ENCODE data around the gene SOWAHA.

The SOWAHA gene

GRCh38 chr5:132814503-132815294, 1.6 kb downstream of the SOWAHA start:
- no peaks in the 10 kb centered on the region for H3K36me3 ChIP-seq (ENCODE audit: control insufficient read depth, insufficient read depth, low read length)
- H3K9ac ChIP-seq (ENCODE audit: low read length) = peak overlapping the region; percentile 65
- peaks cover 6% of the 10 kb centered on the region for H3K27me3 ChIP-seq (ENCODE audit: control insufficient read depth, insufficient read depth, low read length)
- H3K4me3 ChIP-seq (ENCODE audit: low read length) = no peak overlapping the region
- H3K9me3 ChIP-seq (ENCODE audit: control insufficient read depth, low read length) = no peaks in the 10 kb centered on the region
- peaks cover 2% of the 10 kb centered on the region for H3K4me1 ChIP-seq (ENCODE audit: control insufficient read depth, insufficient read depth, low read length)

- peaks cover 7% of the 10 kb centered on the region for H3K4me1 ChIP-seq (ENCODE audit: control insufficient read depth, insufficient read depth, low read length)
- H3K9ac ChIP-seq (ENCODE audit: low read length) = no peak overlapping the region
- peaks cover 6% of the 10 kb centered on the region for H3K27me3 ChIP-seq (ENCODE audit: control insufficient read depth, insufficient read depth, low read length)
- no peaks in the 10 kb centered on the region for H3K36me3 ChIP-seq (ENCODE audit: control insufficient read depth, insufficient read depth, low read length)
- no peak overlapping the region for H3K4me3 ChIP-seq (ENCODE audit: low read length)
- no peaks in the 10 kb centered on the region for H3K9me3 ChIP-seq (ENCODE audit: control insufficient read depth, low read length)
These were observed 2.4 kb downstream of the SOWAHA start for GRCh38 chr5:132815454-132815853.

GRCh38 chr5:132816083-132816482, 3.0 kb downstream of the SOWAHA start:
- Histone ChIP-seq H3K9me3 (ENCODE audit: control insufficient read depth, low read length) (no peaks in the 10 kb centered on the region), H3K4me3 (ENCODE audit: low read length) (no peak overlapping the region), H3K9ac (ENCODE audit: low read length) (no peak overlapping the region), H3K36me3 (ENCODE audit: control insufficient read depth, insufficient read depth, low read length) (no peaks in the 10 kb centered on the region), H3K27me3 (ENCODE audit: control insufficient read depth, insufficient read depth, low read length) (peaks cover 6% of the 10 kb centered on the region), H3K4me1 (ENCODE audit: control insufficient read depth, insufficient read depth, low read length) (peaks cover 7% of the 10 kb centered on the region)

GRCh38 chr5:132816554-132816953, 3.5 kb downstream of the SOWAHA start:
- Histone ChIP-seq H3K4me3 (ENCODE audit: low read length) (no peak overlapping the region), H3K27me3 (ENCODE audit: control insufficient read depth, insufficient read depth, low read length) (peaks cover 6% of the 10 kb centered on the region), H3K9me3 (ENCODE audit: control insufficient read depth, low read length) (no peaks in the 10 kb centered on the region), H3K9ac (ENCODE audit: low read length) (no peak overlapping the region), H3K4me1 (ENCODE audit: control insufficient read depth, insufficient read depth, low read length) (peaks cover 7% of the 10 kb centered on the region), H3K36me3 (ENCODE audit: control insufficient read depth, insufficient read depth, low read length) (no peaks in the 10 kb centered on the region)

- peaks cover 6% of the 10 kb centered on the region for H3K27me3 ChIP-seq (ENCODE audit: control insufficient read depth, insufficient read depth, low read length)
These were observed 3.9 kb downstream of the SOWAHA start for GRCh38 chr5:132817011-132817410.

GRCh38 chr5:132819468-132819867, 6.4 kb downstream of the SOWAHA start:
- Histone ChIP-seq H3K9me3 (ENCODE audit: control insufficient read depth, low read length) (no peaks in the 10 kb centered on the region), H3K4me3 (ENCODE audit: low read length) (no peak overlapping the region), H3K27me3 (ENCODE audit: control insufficient read depth, insufficient read depth, low read length) (peaks cover 8% of the 10 kb centered on the region), H3K9ac (ENCODE audit: low read length) (no peak overlapping the region), H3K4me1 (ENCODE audit: control insufficient read depth, insufficient read depth, low read length) (peaks cover 16% of the 10 kb centered on the region), H3K36me3 (ENCODE audit: control insufficient read depth, insufficient read depth, low read length) (no peaks in the 10 kb centered on the region)

More at GRCh38 chr5:132817011-132817410, 3.9 kb downstream of the SOWAHA start:
- Histone ChIP-seq H3K9me3 (ENCODE audit: control insufficient read depth, low read length) (no peaks in the 10 kb centered on the region), H3K4me1 (ENCODE audit: control insufficient read depth, insufficient read depth, low read length) (peaks cover 7% of the 10 kb centered on the region), H3K4me3 (ENCODE audit: low read length) (no peak overlapping the region), H3K9ac (ENCODE audit: low read length) (no peak overlapping the region), H3K36me3 (ENCODE audit: control insufficient read depth, insufficient read depth, low read length) (no peaks in the 10 kb centered on the region)

- peaks cover 16% of the 10 kb centered on the region for H3K4me1 ChIP-seq (ENCODE audit: control insufficient read depth, insufficient read depth, low read length)
- H3K27me3 ChIP-seq (ENCODE audit: control insufficient read depth, insufficient read depth, low read length) = peaks cover 6% of the 10 kb centered on the region
- no peak overlapping the region for H3K9ac ChIP-seq (ENCODE audit: low read length)
- no peak overlapping the region for H3K4me3 ChIP-seq (ENCODE audit: low read length)
- H3K9me3 ChIP-seq (ENCODE audit: control insufficient read depth, low read length) = no peaks in the 10 kb centered on the region
- H3K36me3 ChIP-seq (ENCODE audit: control insufficient read depth, insufficient read depth, low read length) = no peaks in the 10 kb centered on the region
These were observed 7.2 kb downstream of the SOWAHA start for GRCh38 chr5:132820162-132820754.

- H3K9me3 ChIP-seq (ENCODE audit: control insufficient read depth, low read length) = no peaks in the 10 kb centered on the region
- no peak overlapping the region for H3K9ac ChIP-seq (ENCODE audit: low read length)
- H3K4me3 ChIP-seq (ENCODE audit: low read length) = no peak overlapping the region
- H3K27me3 ChIP-seq (ENCODE audit: control insufficient read depth, insufficient read depth, low read length) = peaks cover 6% of the 10 kb centered on the region
- no peaks in the 10 kb centered on the region for H3K36me3 ChIP-seq (ENCODE audit: control insufficient read depth, insufficient read depth, low read length)
- peaks cover 16% of the 10 kb centered on the region for H3K4me1 ChIP-seq (ENCODE audit: control insufficient read depth, insufficient read depth, low read length)
These were observed 8.2 kb downstream of the SOWAHA start for GRCh38 chr5:132821350-132821749.

- Histone ChIP-seq H3K4me3 (ENCODE audit: low read length) (no peak overlapping the region), H3K4me1 (ENCODE audit: control insufficient read depth, insufficient read depth, low read length) (peaks cover 16% of the 10 kb centered on the region), H3K27me3 (ENCODE audit: control insufficient read depth, insufficient read depth, low read length) (peaks cover 6% of the 10 kb centered on the region), H3K9me3 (ENCODE audit: control insufficient read depth, low read length) (no peaks in the 10 kb centered on the region), H3K9ac (ENCODE audit: low read length) (no peak overlapping the region), H3K36me3 (ENCODE audit: control insufficient read depth, insufficient read depth, low read length) (no peaks in the 10 kb centered on the region)
These were observed 8.7 kb downstream of the SOWAHA start for GRCh38 chr5:132821791-132822190.

- Histone ChIP-seq H3K4me1 (ENCODE audit: control insufficient read depth, insufficient read depth, low read length) (peaks cover 16% of the 10 kb centered on the region), H3K9me3 (ENCODE audit: control insufficient read depth, low read length) (no peaks in the 10 kb centered on the region), H3K27me3 (ENCODE audit: control insufficient read depth, insufficient read depth, low read length) (peaks cover 6% of the 10 kb centered on the region), H3K9ac (ENCODE audit: low read length) (no peak overlapping the region), H3K36me3 (ENCODE audit: control insufficient read depth, insufficient read depth, low read length) (no peaks in the 10 kb centered on the region), H3K4me3 (ENCODE audit: low read length) (no peak overlapping the region)
These were observed 9.8 kb downstream of the SOWAHA start for GRCh38 chr5:132822650-132823480.

- H3K9ac ChIP-seq (ENCODE audit: low read length) = no peak overlapping the region
- H3K4me1 ChIP-seq (ENCODE audit: control insufficient read depth, insufficient read depth, low read length) = peaks cover 16% of the 10 kb centered on the region
- H3K36me3 ChIP-seq (ENCODE audit: control insufficient read depth, insufficient read depth, low read length) = no peaks in the 10 kb centered on the region
- no peak overlapping the region for H3K4me3 ChIP-seq (ENCODE audit: low read length)
- H3K27me3 ChIP-seq (ENCODE audit: control insufficient read depth, insufficient read depth, low read length) = peaks cover 6% of the 10 kb centered on the region
- no peaks in the 10 kb centered on the region for H3K9me3 ChIP-seq (ENCODE audit: control insufficient read depth, low read length)
These were observed 10.5 kb downstream of the SOWAHA start for GRCh38 chr5:132823481-132824050.

Data from mucosa of stomach (tissue), 1 donor.